ENCODE data around the gene CLDN24. TPM values are rescaled to one million over a fixed set of nuclear protein-coding genes. Genes with fewer than 3 reads are reported as not detected.

CLDN24 gene
- total RNA-seq: not detected in 2 replicates

GRCh38 chr4:183322326-183322725 lies at the start of gene CLDN24:
CLDN24 (minus strand) TSS chr4:183322426; CDS start chr4:183322426, 0 bp downstream.

GRCh38 chr4:183320211-183321059 lies 1.8 kb downstream of the CLDN24 start, which contains the start of gene CLDN22:
CLDN22 (minus strand) TSS chr4:183320276; CDS start chr4:183320218, 58 bp downstream.

Other genes starting within 250 kb of the CLDN24 start
- gene WWC2, start 223.2 kb downstream of the CLDN24 start, total RNA-seq: 15.6 and 19.0 TPM in 2 replicates
- gene CLDN22, start 2.1 kb downstream of the CLDN24 start, total RNA-seq: not detected in 2 replicates
- 9.8 and 13.5 TPM in 2 replicates for gene CDKN2AIP, start 122.2 kb upstream of the CLDN24 start, total RNA-seq
- 3.5 and 8.2 TPM in 2 replicates for gene ING2, start 182.6 kb upstream of the CLDN24 start, total RNA-seq

All from myometrial cell (primary cell).